Mesendoderm (in vitro differentiated cells): ENCODE data around the gene GOLGA6L10.
"Not testable (repeated sequence)": the region's sequence is repeated elsewhere in the genome, so short reads cannot be mapped to it uniquely, and the experiment has no call there.

ENCODE experiments used
- DNase-seq: peaks from one replicate; pipeline ENCODE4 v3.0.0; 2013
- H2AK5ac ChIP-seq: 2 replicates; pipeline ENCODE4 v1.6.1; 2013; ENCODE audit warnings: low read length, inconsistent platforms
- H2BK120ac ChIP-seq: 2 replicates; pipeline ENCODE4 v1.6.1; 2013; ENCODE audit warnings: low read depth, mild to moderate bottlenecking, low read length, moderate library complexity, mixed read lengths
- H2BK15ac ChIP-seq: replicated peaks from 2 replicates; pipeline ENCODE4 v1.6.1; 2013; ENCODE audit warnings: low read depth, mild to moderate bottlenecking, moderate library complexity
- H2BK5ac ChIP-seq: 2 replicates; pipeline ENCODE4 v1.6.1; 2013; ENCODE audit warnings: low read length, inconsistent platforms
- H3K18ac ChIP-seq: 2 replicates; pipeline ENCODE4 v1.6.1; 2013; ENCODE audit warnings: mild to moderate bottlenecking, low read length, mixed read lengths
- H3K23ac ChIP-seq: one replicate; pipeline ENCODE4 v1.6.1; 2013; ENCODE audit warnings: low read length
- H3K27ac ChIP-seq: 2 replicates; pipeline ENCODE4 v1.5.1; 2013; ENCODE audit warnings: low read depth, mild to moderate bottlenecking, inconsistent platforms, low read length, moderate library complexity
- H3K27me3 ChIP-seq: 2 replicates; pipeline ENCODE4 v1.6.1; 2013; ENCODE audit warnings: low read length, control low read depth, mild to moderate bottlenecking, inconsistent platforms; ENCODE audit not compliant: insufficient read depth, poor library complexity
- H3K36me3 ChIP-seq: 2 replicates; pipeline ENCODE4 v1.6.1; 2013; ENCODE audit warnings: low read length, inconsistent platforms; ENCODE audit not compliant: control insufficient read depth, insufficient read depth
- H3K4ac ChIP-seq: one replicate; pipeline ENCODE4 v1.6.1; 2013; ENCODE audit warnings: low read depth, mild to moderate bottlenecking, low read length, moderate library complexity
- H3K4me1 ChIP-seq: 2 replicates; pipeline ENCODE4 v1.6.1; 2013; ENCODE audit warnings: low read depth, low read length, inconsistent platforms; ENCODE audit not compliant: control insufficient read depth
- H3K4me2 ChIP-seq: 2 replicates; pipeline ENCODE4 v1.6.1; 2013; ENCODE audit warnings: low read length
- H3K4me3 ChIP-seq: 2 replicates; pipeline ENCODE4 v1.5.1; 2013; ENCODE audit warnings: mild to moderate bottlenecking, low read length
- H3K56ac ChIP-seq: one replicate; pipeline ENCODE4 v1.6.1; 2013; ENCODE audit warnings: low read length
- H3K79me1 ChIP-seq: 2 replicates; pipeline ENCODE4 v1.6.1; 2013; ENCODE audit warnings: low read length, inconsistent platforms
- H3K79me2 ChIP-seq: 2 replicates; pipeline ENCODE4 v1.6.1; 2013; ENCODE audit warnings: mild to moderate bottlenecking, low read length; ENCODE audit not compliant: control insufficient read depth, insufficient read depth
- H3K9ac ChIP-seq: 2 replicates; pipeline ENCODE4 v1.6.1; 2013; ENCODE audit warnings: low read length, inconsistent platforms
- H4K5ac ChIP-seq: one replicate; pipeline ENCODE4 v1.6.1; 2013; ENCODE audit warnings: low read length
- H4K8ac ChIP-seq: one replicate; pipeline ENCODE4 v1.6.1; 2013; ENCODE audit warnings: low read depth, mild to moderate bottlenecking, control low read depth, low read length, moderate library complexity
- WGBS: extraction: QIAGEN DNeasy Blood & Tissue Kit; methylation state at CpG from one replicate; pipeline ENCODE4 v1.1.7; 2013; ENCODE audit warnings: low lambda C conversion rate, missing lambda C conversion rate; ENCODE audit not compliant: insufficient coverage; ENCODE audit errors: extremely low coverage; 5-methylcytosine and 5-hydroxymethylcytosine counted together

The GOLGA6L10 gene

GRCh38 chr15:82329039-82329438 lies 20.2 kb downstream of the GOLGA6L10 start:
- H3K18ac ChIP-seq, H2BK15ac ChIP-seq, H3K4me1 ChIP-seq, H3K23ac ChIP-seq, H3K27me3 ChIP-seq, H3K79me2 ChIP-seq, H3K4ac ChIP-seq, H3K4me2 ChIP-seq, H3K27ac ChIP-seq, H4K5ac ChIP-seq, H2BK120ac ChIP-seq, H3K4me3 ChIP-seq, H4K8ac ChIP-seq, H2BK5ac ChIP-seq, H3K56ac ChIP-seq, H3K36me3 ChIP-seq, DNase-seq, H3K9ac ChIP-seq, H3K79me1 ChIP-seq, H2AK5ac ChIP-seq: not testable (repeated sequence)
- no CpG with 5 or more reads among the region's 13 CpGs for WGBS

GRCh38 chr15:82327372-82327771 lies 21.9 kb downstream of the GOLGA6L10 start:
- not testable (repeated sequence) for H3K27ac ChIP-seq

GRCh38 chr15:82326896-82327295 lies 22.4 kb downstream of the GOLGA6L10 start:
- not testable (repeated sequence) for H3K79me1 ChIP-seq, DNase-seq, H4K8ac ChIP-seq, H2BK5ac ChIP-seq, H3K36me3 ChIP-seq, H3K4me2 ChIP-seq, H2BK15ac ChIP-seq, H3K9ac ChIP-seq, H3K27ac ChIP-seq, H3K4me1 ChIP-seq, H3K23ac ChIP-seq, H3K4ac ChIP-seq, H3K27me3 ChIP-seq, H2BK120ac ChIP-seq, H4K5ac ChIP-seq, H3K79me2 ChIP-seq, H3K4me3 ChIP-seq, H2AK5ac ChIP-seq, H3K18ac ChIP-seq, H3K56ac ChIP-seq
- no CpG with 5 or more reads among the region's 23 CpGs for WGBS

More at GRCh38 chr15:82327372-82327771, 21.9 kb downstream of the GOLGA6L10 start:
- H3K27me3 ChIP-seq, H4K5ac ChIP-seq, H3K4me2 ChIP-seq, H3K4me3 ChIP-seq, H2BK120ac ChIP-seq, H4K8ac ChIP-seq, H2AK5ac ChIP-seq, H3K4me1 ChIP-seq, H2BK5ac ChIP-seq, H3K56ac ChIP-seq, DNase-seq, H3K23ac ChIP-seq, H3K9ac ChIP-seq, H3K36me3 ChIP-seq, H3K79me1 ChIP-seq, H3K18ac ChIP-seq, H3K4ac ChIP-seq, H3K79me2 ChIP-seq, H2BK15ac ChIP-seq: not testable (repeated sequence)
- no CpG with 5 or more reads among the region's 10 CpGs for WGBS

GRCh38 chr15:82325646-82326045 lies 23.6 kb downstream of the GOLGA6L10 start:
- H3K4me1 ChIP-seq, H4K8ac ChIP-seq, H3K79me2 ChIP-seq, H3K4me3 ChIP-seq, H2BK120ac ChIP-seq, H3K23ac ChIP-seq, H2BK15ac ChIP-seq, H3K9ac ChIP-seq, H3K18ac ChIP-seq, H3K27me3 ChIP-seq, H3K27ac ChIP-seq, H3K4ac ChIP-seq, H2BK5ac ChIP-seq, H4K5ac ChIP-seq, DNase-seq, H2AK5ac ChIP-seq, H3K36me3 ChIP-seq, H3K4me2 ChIP-seq, H3K56ac ChIP-seq, H3K79me1 ChIP-seq: not testable (repeated sequence)
- no CpG with 5 or more reads among the region's 10 CpGs for WGBS

- not testable (repeated sequence) for H3K4me3 ChIP-seq, H4K8ac ChIP-seq, H2BK120ac ChIP-seq, H3K79me1 ChIP-seq, H2AK5ac ChIP-seq, H2BK15ac ChIP-seq, H3K56ac ChIP-seq, H3K4me1 ChIP-seq, H3K23ac ChIP-seq, H3K27ac ChIP-seq, H3K27me3 ChIP-seq, H2BK5ac ChIP-seq, H3K36me3 ChIP-seq, H3K4me2 ChIP-seq, H4K5ac ChIP-seq, H3K79me2 ChIP-seq, H3K9ac ChIP-seq, H3K18ac ChIP-seq, DNase-seq, H3K4ac ChIP-seq
- no CpG with 5 or more reads among the region's 6 CpGs for WGBS
These were observed 24.4 kb downstream of the GOLGA6L10 start for GRCh38 chr15:82324831-82325230.

- not testable (repeated sequence) for H2BK5ac ChIP-seq, H3K56ac ChIP-seq, H3K23ac ChIP-seq, H2BK120ac ChIP-seq, H4K8ac ChIP-seq, H3K27ac ChIP-seq, H3K79me2 ChIP-seq, H3K27me3 ChIP-seq, H2BK15ac ChIP-seq, H3K36me3 ChIP-seq, H3K9ac ChIP-seq, H3K79me1 ChIP-seq, H3K4me3 ChIP-seq, H3K4me2 ChIP-seq, H2AK5ac ChIP-seq, H3K4ac ChIP-seq, H3K18ac ChIP-seq, H4K5ac ChIP-seq, H3K4me1 ChIP-seq, DNase-seq
- no CpG with 5 or more reads among the region's 10 CpGs for WGBS
These were observed 26.8 kb downstream of the GOLGA6L10 start for GRCh38 chr15:82322488-82322887.
